GM12864 (cell line): Measurements from ENCODE around the gene ZNF184.

Experiments
- DNase-seq: peaks from one replicate; pipeline ENCODE4 v3.0.0-alpha.2; 2011; ENCODE audit warnings: low read depth
- H3K4me3 ChIP-seq: 2 replicates; pipeline ENCODE4 v1.5.1; 2011; ENCODE audit warnings: mild to moderate bottlenecking, low read depth, low read length, control low read depth
- TF ChIP-seq, protein P1 (sequence below): IDR thresholded peaks from 2 replicates; pipeline ENCODE4 v1.5.1; 2011; ENCODE audit warnings: low read depth, mild to moderate bottlenecking, moderate library complexity, low read length, control low read depth, inconsistent platforms; ENCODE audit errors: missing control alignments

Gene ZNF184

DNA sequence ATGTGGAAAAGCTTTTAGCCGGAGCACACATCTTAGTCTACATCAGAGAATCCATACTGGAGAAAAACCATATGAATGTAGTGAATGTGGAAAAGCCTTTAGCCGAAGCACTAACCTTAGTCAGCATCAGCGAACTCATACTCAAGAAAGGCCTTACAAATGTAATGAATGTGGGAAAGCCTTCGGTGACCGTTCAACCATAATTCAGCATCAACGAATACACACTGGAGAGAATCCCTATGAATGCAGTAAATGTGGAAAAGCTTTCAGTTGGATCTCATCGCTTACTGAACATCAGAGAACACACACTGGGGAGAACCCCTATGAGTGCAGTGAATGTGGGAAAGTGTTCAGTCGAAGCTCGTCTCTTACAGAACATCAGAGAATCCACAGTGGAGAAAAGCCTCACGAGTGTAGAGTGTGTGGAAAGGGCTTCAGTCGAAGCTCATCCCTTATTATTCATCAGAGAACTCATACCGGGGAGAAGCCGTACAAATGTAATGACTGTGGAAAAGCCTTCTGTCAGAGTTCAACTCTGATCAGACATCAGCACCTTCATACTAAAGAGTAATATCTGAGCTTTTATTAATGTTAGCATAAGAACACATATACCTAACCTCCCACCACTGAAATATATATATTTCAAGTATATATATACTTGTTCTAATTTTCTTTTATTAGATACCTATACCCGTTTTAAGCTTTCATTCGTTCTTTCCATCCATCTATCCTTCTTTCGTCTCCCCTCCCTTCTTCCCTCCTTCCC lies 71.8 kb downstream of the ZNF184 start:
- no peak for DNase-seq
- TF ChIP-seq, protein P1, sequence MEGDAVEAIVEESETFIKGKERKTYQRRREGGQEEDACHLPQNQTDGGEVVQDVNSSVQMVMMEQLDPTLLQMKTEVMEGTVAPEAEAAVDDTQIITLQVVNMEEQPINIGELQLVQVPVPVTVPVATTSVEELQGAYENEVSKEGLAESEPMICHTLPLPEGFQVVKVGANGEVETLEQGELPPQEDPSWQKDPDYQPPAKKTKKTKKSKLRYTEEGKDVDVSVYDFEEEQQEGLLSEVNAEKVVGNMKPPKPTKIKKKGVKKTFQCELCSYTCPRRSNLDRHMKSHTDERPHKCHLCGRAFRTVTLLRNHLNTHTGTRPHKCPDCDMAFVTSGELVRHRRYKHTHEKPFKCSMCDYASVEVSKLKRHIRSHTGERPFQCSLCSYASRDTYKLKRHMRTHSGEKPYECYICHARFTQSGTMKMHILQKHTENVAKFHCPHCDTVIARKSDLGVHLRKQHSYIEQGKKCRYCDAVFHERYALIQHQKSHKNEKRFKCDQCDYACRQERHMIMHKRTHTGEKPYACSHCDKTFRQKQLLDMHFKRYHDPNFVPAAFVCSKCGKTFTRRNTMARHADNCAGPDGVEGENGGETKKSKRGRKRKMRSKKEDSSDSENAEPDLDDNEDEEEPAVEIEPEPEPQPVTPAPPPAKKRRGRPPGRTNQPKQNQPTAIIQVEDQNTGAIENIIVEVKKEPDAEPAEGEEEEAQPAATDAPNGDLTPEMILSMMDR, result no peak
- H3K4me3 ChIP-seq, result no peak overlapping the region
